Astrocyte (in vitro differentiated cells and primary cell): ENCODE data around the gene UBE2R2.
"Not testable (repeated sequence)": the region's sequence is repeated elsewhere in the genome, so short reads cannot be mapped to it uniquely, and the experiment has no call there.

ENCODE experiments used
- CTCF ChIP-seq: IDR thresholded peaks from 2 replicates; pipeline ENCODE4 v1.5.1; 2011; ENCODE audit warnings: low read depth, mild to moderate bottlenecking, inconsistent platforms, low read length, moderate library complexity; ENCODE audit not compliant: insufficient read depth
- EZH2 ChIP-seq: IDR thresholded peaks from 2 replicates; pipeline ENCODE4 v1.6.1; 2012; ENCODE audit warnings: mild to moderate bottlenecking, low read length, inconsistent platforms; ENCODE audit not compliant: insufficient read depth

- not testable (repeated sequence) for TF ChIP-seq CTCF, EZH2
Observed at GRCh38 chr9:33807156-33807555, 9.8 kb upstream of the UBE2R2 start.
